Lung (tissue), 16 donors: ENCODE results near the gene AP1AR. TPM values are rescaled to one million over a fixed set of nuclear protein-coding genes. Genes with fewer than 3 reads are reported as not detected.
A peak's percentile ranks its signal among the peaks of the same experiment; 100 is the strongest.

ENCODE experiments used
- ATAC-seq: fragments of 200-7000 bp; cut with Tn5 transposase; one replicate; pipeline ENCODE4 v1.9.1; 2020; ENCODE audit warnings: moderate number of reproducible peaks; ENCODE audit not compliant: insufficient read depth, low FRiP score
- DNase-seq, 3 donors: peaks; one replicate each; pipeline ENCODE4 v3.0.0-alpha.2; 2013 to 2017
- H3K27ac ChIP-seq, 2 donors: one replicate each; pipeline ENCODE4 v1.5.1; 2013; ENCODE audit warnings: mild to moderate bottlenecking in 2 of 2, moderate library complexity in 2 of 2, control low read depth in 1 of 2, inconsistent platforms in 1 of 2, low read depth in 1 of 2, low read length in 1 of 2
- H3K27me3 ChIP-seq, 3 donors: one replicate each; pipeline ENCODE4 v1.5.1; 2013; ENCODE audit warnings: low read length in 2 of 3; ENCODE audit not compliant: control insufficient read depth in 3 of 3, insufficient read depth in 3 of 3
- H3K36me3 ChIP-seq, 4 donors: one replicate each; pipeline ENCODE4 v1.5.1; 2013; ENCODE audit warnings: low read length in 4 of 4, mild to moderate bottlenecking in 1 of 4, moderate library complexity in 1 of 4; ENCODE audit not compliant: control insufficient read depth in 4 of 4, insufficient read depth in 4 of 4
- H3K4me1 ChIP-seq, 5 donors: one replicate each; pipeline ENCODE4 v1.5.1; 2013; ENCODE audit warnings: low read length in 5 of 5, mild to moderate bottlenecking in 2 of 5, moderate library complexity in 1 of 5; ENCODE audit not compliant: control insufficient read depth in 5 of 5, insufficient read depth in 5 of 5
- H3K4me3 ChIP-seq: one replicate; pipeline ENCODE4 v1.5.1; 2013; ENCODE audit warnings: mild to moderate bottlenecking, control low read depth, moderate library complexity
- H3K9ac ChIP-seq, 2 donors: one replicate each; pipeline ENCODE4 v1.5.1; 2013; ENCODE audit warnings: low read length in 2 of 2, control low read depth in 1 of 2; ENCODE audit not compliant: insufficient read depth in 1 of 2
- H3K9me3 ChIP-seq, 4 donors: one replicate each; pipeline ENCODE4 v1.5.1; 2013; ENCODE audit warnings: low read length in 3 of 4, mild to moderate bottlenecking in 1 of 4, moderate library complexity in 1 of 4; ENCODE audit not compliant: control insufficient read depth in 4 of 4, insufficient read depth in 3 of 4
- CTCF ChIP-seq: IDR thresholded peaks from 2 replicates; pipeline ENCODE4 v1.5.1; 2012; ENCODE audit warnings: mild to moderate bottlenecking; ENCODE audit errors: control extremely low read depth, extremely low read depth
- WGBS, 2 donors: extraction: QIAGEN DNeasy Blood & Tissue Kit; methylation state at CpG; one replicate each; pipeline ENCODE4 v1.1.7; 2013; 5-methylcytosine and 5-hydroxymethylcytosine counted together
- long read RNA-seq, 5 donors: transcript quantifications; one replicate each; lab custom pipeline, GENCODE V29; 2026
- polyA plus RNA-seq, 2 donors: library from polyadenylated mRNA; stranded (reverse); fragments of 200-250 nt; gene quantifications; one replicate each; pipeline ENCODE4 v1.2.1, GENCODE V29; 2013
- total RNA-seq, 2 donors: library from RNA; depleted of rRNA in 1 of 2; stranded (reverse); fragments of >200 nt in 1 of 2; gene quantifications; one replicate each; pipeline ENCODE4 v1.2.1, GENCODE V29; 2014 to 2021
- donor health status: control.
- donor health status: control.
- donor health status: Bipolar disorder and iron deficiency.
- donor health status: healthy.
- donor health status: DM: yes; HTN: yes; CAD: no.

Gene AP1AR
- total RNA-seq (10 to 100 TPM; 22.4 to 25.7 TPM), polyA plus RNA-seq (10 to 100 TPM; 12.8 to 16.0 TPM)
- long read RNA-seq, donor 1, transcript AP1AR-201 (10 exons, 2,902 nt), result major isoform, 8 of 49 reads
- long read RNA-seq, donor 1, partial matches to known transcripts, result 39 of 49 reads
- long read RNA-seq, donor 1, other reads (novel, unspliced or antisense), result 0 of 49 reads
- long read RNA-seq, donor 2, partial matches to known transcripts, result 0 of 5 reads
- long read RNA-seq, donor 2, other reads (novel, unspliced or antisense), result 0 of 5 reads
- long read RNA-seq, donor 3, partial matches to known transcripts, result 0 of 2 reads
- long read RNA-seq, donor 3, other reads (novel, unspliced or antisense), result 0 of 2 reads
- long read RNA-seq, donor 4, partial matches to known transcripts, result 0 of 4 reads
- long read RNA-seq, donor 4, other reads (novel, unspliced or antisense), result 0 of 4 reads
- long read RNA-seq, donor 5, partial matches to known transcripts, result 0 of 7 reads
- long read RNA-seq, donor 5, other reads (novel, unspliced or antisense), result 0 of 7 reads

GRCh38 chr4:112231779-112232713 lies at the start of gene AP1AR:
TSS of gene AP1AR (plus strand) at chr4:112231787. CDS start at chr4:112232092, 305 bp downstream.
- Histone ChIP-seq H3K9ac (peak within 1 kb of the TSS; percentile 82 to 99), H3K27ac (peak within 1 kb of the TSS; percentile 94 to 100), H3K4me3 (peak within 1 kb of the TSS; percentile 99), H3K9me3 (peaks cover 0 to 3% (median 0%) of the 10 kb centered on the region in 4 donors), H3K27me3 (no peaks in the 10 kb centered on the region), H3K4me1 (peaks cover 0 to 18% (median 0%) of the 10 kb centered on the region in 5 donors), H3K36me3 (no peaks in the 10 kb centered on the region)
- WGBS, 2 donors, result 0% methylated on average over 48 to 70 of the region's 70 CpGs
- ATAC-seq (peak; percentile 84), DNase-seq (peak; percentile 93 to 94 (median 93))
- no peak for TF ChIP-seq CTCF

- Histone ChIP-seq H3K27me3 (no peaks in the 10 kb centered on the region), H3K36me3 (peaks cover 0 to 9% (median 1%) of the 10 kb centered on the region in 4 donors), H3K9ac (no peak overlapping the region), H3K27ac (no peak overlapping the region), H3K4me3 (no peak overlapping the region), H3K9me3 (no peaks in the 10 kb centered on the region), H3K4me1 (no peaks in the 10 kb centered on the region)
- ATAC-seq, result no peak
- no peak for DNase-seq
- no peak for TF ChIP-seq CTCF
- WGBS, 2 donors, result 76 to 84% methylated on average over 3 of the region's 3 CpGs
Measured at GRCh38 chr4:112182604-112183003, 49.0 kb upstream of the AP1AR start.

- Histone ChIP-seq H3K4me3 (no peak overlapping the region), H3K9me3 (no peaks in the 10 kb centered on the region), H3K36me3 (peaks cover 0 to 9% (median 1%) of the 10 kb centered on the region in 4 donors), H3K9ac (no peak overlapping the region), H3K4me1 (no peaks in the 10 kb centered on the region), H3K27me3 (no peaks in the 10 kb centered on the region), H3K27ac (no peak overlapping the region)
- WGBS, 2 donors, result 36 to 65% methylated on average over 2 of the region's 2 CpGs
- no peak for DNase-seq
- no peak for TF ChIP-seq CTCF
- ATAC-seq, result no peak
Measured at GRCh38 chr4:112183252-112183651, 48.3 kb upstream of the AP1AR start.
